Epithelial cell of esophagus (primary cell): Measurements from ENCODE around the gene GPR25.

Experiments
- DNase-seq: peaks from one replicate; pipeline ENCODE4 v3.0.0; 2010; ENCODE audit warnings: low read depth
- H3K4me3 ChIP-seq: 2 replicates; pipeline ENCODE4 v1.5.1; 2011; ENCODE audit warnings: mild to moderate bottlenecking, low read length, control low read depth
- TF ChIP-seq, protein P1 (sequence below): IDR thresholded peaks from 2 replicates; pipeline ENCODE4 v1.5.1; 2011; ENCODE audit warnings: low read depth, mild to moderate bottlenecking, low read length, control low read depth, inconsistent platforms; ENCODE audit not compliant: insufficient read depth; ENCODE audit errors: missing control alignments

GPR25 gene

DNA sequence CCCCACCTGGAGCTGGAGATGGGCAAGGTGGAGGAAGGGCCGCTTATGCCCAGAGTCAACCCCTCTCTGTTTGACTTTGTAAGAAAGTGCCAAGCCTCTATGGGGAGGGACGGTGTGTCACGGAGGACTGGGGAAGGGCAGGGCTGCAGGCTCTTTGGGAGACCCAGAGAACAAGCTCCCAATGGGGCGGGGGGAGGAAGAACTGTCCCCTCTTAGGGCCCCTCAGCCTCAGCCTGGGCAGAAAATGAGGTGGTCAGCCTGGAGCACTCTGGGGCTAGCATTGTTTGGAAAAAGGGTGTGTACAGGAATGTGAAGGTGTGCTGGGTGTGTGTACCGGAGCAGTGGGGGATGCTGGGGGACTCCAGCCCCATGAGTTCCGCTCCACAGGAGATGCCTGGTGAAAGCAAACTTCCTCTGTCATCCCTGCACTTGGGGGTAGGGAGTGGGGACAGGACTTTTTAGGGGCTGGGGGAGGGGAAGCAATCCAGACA is 20.7 kb downstream of the GPR25 start:
- TF ChIP-seq, protein P1, sequence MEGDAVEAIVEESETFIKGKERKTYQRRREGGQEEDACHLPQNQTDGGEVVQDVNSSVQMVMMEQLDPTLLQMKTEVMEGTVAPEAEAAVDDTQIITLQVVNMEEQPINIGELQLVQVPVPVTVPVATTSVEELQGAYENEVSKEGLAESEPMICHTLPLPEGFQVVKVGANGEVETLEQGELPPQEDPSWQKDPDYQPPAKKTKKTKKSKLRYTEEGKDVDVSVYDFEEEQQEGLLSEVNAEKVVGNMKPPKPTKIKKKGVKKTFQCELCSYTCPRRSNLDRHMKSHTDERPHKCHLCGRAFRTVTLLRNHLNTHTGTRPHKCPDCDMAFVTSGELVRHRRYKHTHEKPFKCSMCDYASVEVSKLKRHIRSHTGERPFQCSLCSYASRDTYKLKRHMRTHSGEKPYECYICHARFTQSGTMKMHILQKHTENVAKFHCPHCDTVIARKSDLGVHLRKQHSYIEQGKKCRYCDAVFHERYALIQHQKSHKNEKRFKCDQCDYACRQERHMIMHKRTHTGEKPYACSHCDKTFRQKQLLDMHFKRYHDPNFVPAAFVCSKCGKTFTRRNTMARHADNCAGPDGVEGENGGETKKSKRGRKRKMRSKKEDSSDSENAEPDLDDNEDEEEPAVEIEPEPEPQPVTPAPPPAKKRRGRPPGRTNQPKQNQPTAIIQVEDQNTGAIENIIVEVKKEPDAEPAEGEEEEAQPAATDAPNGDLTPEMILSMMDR = no peak
- H3K4me3 ChIP-seq = no peak overlapping the region

DNA sequence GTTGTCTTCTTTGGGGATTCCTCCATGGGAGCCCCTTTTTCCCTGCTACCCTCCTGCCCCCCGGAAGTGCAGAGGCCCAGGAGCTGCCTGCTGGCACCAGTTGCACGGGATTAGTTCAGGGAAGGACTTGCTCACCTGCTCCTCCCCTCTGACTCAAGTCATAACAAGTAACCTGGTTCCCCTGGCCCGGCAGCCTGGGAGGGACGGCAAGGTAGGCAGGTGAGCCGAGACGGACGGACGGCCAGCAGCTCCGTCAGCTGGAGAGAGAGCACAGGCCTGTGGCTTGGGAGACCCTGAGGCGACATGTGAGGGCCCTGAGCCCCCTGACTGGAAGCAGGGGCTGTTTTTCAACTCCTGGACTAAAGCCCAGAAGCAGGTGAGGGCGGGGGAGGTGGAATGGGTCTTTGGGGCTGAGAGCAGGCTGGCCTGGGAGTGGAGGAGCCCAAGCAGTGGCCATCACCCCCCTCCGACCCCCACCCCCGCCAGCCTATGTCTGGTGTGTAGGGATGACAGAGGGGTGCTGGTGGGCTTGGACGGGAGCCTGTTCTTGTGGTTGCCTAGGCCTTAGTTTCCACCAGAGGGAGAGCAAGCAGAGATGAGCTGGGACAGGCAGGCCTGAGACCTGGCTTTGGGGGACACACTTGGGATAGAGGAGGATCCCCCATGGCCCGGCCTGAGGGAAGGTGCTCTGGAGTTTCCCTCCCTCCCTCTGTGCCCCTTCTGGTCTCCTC is 22.1 kb downstream of the GPR25 start, which contains the start of gene INAVA:
Gene INAVA, plus strand, starts transcription at position 189 of the 731 bp plus-strand sequence. CDS start 3,501 bp downstream, outside the sequence.
- peak within 1 kb of the TSS; percentile 99 for H3K4me3 ChIP-seq
- TF ChIP-seq, protein P1 = peak; percentile 34
- DNase-seq = peak; percentile 95

More for the DNA sequence above, 20.7 kb downstream of the GPR25 start:
- DNase-seq = peak; percentile 30

DNA sequence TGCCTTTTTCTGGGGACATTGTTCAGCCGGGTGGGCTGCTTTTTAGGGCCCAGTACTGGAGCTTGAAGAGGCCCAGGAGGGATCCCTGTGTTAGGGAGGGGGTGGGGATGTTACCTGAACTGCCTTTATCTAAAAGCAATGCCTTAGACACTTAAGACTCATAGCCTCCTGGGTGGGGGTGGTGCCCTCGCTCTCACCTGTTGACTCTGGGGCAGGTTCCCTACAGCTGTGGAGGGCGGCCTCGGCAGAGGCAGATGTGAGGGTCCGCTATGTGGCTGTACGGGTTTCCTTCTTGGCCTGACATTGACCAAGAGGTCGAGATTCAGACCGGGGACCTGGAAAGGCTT is 22.6 kb downstream of the GPR25 start:
- no peak for DNase-seq
- TF ChIP-seq, protein P1 = no peak
- peak overlapping the region; percentile 99 for H3K4me3 ChIP-seq

DNA sequence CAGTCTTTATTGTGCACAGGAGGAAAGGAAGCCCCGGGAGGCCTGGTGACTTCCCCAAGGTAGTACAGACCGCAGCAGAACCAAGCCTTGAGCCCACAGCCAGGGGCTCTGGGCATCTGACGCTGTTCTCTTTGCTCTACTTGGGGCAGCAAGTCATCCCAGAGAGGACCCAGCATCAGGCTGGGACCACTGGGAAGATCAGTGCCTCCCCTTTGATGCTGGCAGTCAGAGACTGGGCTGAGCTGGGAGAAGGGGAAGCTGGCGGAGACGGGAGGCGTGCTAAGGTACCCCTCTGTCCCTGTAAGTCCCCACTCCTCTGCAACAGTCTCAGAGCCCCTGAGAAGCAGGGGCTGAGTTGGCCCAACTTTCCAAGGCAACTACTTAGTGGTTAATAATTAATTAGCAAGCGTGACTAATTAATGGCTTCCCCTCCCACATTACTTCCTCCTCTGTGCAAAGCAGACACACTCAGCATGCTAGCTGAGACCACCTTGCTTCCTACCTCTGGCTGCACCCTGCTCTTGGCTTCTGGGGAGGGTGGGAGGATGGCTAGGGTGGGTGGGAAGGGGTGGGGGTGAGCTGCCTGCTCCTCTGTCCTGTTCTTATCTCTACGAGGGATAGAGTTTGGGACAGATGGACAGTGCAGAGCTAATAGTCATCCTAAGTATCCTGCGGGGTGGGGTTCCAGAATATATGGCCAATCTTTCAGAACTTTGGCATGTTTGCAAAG is 23.2 kb downstream of the GPR25 start:
- DNase-seq = no peak
- peak overlapping the region; percentile 99 for H3K4me3 ChIP-seq
- TF ChIP-seq, protein P1 = no peak

DNA sequence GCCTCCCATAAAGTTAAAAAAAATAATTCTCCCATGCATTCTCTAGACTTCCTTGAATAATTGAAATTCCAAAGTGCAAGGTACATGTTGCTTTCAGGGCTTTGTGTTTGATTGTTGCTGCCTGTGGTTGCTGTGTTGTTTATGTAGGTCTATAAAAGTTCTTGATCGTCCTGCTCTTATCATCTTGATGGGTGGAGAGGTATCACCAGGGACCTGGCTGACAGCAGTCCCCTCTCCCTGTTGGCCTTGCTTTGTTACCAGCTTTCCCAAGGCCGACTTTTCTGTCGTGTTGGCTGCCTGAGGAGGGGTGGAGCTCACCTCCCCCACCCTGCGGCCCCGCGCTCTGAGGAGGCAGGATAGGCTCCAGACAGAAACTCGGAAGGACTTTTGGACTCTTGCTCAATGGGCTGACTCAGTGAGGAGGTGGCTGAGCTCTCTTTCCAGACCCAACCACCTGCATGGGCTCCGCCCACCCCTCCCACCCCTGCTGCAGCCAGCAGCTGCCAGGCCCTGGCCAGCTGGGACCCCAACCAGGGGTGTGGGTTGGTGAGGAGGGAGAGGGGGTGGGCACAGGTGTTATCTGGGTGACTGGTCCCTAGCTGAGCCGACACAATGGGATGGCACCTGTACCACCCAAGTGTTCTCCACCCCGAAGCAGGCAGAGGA is 23.9 kb downstream of the GPR25 start:
- DNase-seq = peak; percentile 94
- H3K4me3 ChIP-seq = peak overlapping the region; percentile 99
- TF ChIP-seq, protein P1 = no peak

DNA sequence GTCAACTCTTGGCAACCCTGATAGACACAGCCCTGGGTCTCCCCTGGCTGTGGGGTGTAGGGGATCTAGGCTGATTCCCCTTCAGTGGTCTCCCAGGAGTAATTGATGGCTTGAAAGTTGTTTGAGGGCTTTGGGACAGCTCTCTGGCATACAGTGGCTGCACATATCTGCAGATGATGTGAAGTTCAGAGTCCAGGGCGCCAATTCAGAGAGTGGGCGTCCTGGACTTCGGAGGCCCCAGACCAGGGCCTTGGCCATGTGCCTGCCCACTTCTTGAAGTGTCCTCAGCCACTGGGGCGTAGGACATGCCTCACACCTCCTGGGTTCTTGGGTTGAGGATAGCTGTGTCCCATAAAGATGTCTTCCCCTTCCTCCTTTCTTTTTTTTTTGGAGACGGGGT is 24.5 kb downstream of the GPR25 start:
- TF ChIP-seq, protein P1 = no peak
- DNase-seq = no peak
- peak overlapping the region; percentile 99 for H3K4me3 ChIP-seq
